NCI-H460 (cell line): ENCODE data around the gene BEX1. TPM values are rescaled to one million over a fixed set of nuclear protein-coding genes. Genes with fewer than 3 reads are reported as not detected.
"Not testable (repeated sequence)": the region's sequence is repeated elsewhere in the genome, so short reads cannot be mapped to it uniquely, and the experiment has no call there.

Source experiments
- DNase-seq: peaks from one replicate; pipeline ENCODE4 v3.0.0-alpha.2; 2016; ENCODE audit warnings: low read depth; ENCODE audit errors: extremely low read depth
- polyA plus RNA-seq: library from polyadenylated mRNA; depleted of rRNA; stranded (reverse); fragments of >200 nt; gene quantifications from 2 replicates; pipeline ENCODE4 v1.2.3, GENCODE V29; 2014; cell fraction: nucleus; rRNA removed
- total RNA-seq: library from RNA; depleted of rRNA; stranded (reverse); fragments of >200 nt; shearing (Covaris generic); gene quantifications from 2 replicates; pipeline ENCODE4 v1.2.3, GENCODE V29; 2014; rRNA removed

BEX1 gene
- not detected in 2 replicates for total RNA-seq
- polyA plus RNA-seq = not detected in 2 replicates

DNA sequence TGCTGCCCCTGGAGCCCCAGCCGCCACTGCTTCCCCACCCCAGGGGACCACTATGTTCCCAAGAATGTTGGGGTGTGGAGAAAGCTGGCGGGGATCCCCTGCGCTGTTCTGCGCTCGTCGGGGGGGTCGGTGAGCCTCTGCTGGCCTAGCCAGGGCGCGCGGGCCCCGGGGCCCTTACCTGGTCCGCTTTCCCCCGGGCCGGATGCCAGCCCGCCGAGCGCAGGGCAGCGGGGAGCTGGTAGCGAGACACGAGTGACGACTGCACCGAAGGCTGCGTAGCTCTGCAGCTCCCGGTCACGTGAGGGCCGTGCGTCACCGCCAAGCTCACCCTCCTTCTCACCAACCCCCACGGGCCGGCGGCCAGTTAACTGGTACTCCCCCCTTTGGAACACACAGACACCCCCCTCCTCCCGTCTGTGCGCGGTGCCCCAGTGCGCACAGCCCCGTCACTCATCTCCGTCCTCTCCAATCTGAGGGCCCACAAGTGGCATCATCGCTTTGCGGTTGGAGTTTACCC is at the start of gene BEX1:
BEX1 (minus strand) TSS at position 254 of the 517 bp plus-strand sequence. CDS start 897 bp downstream, outside the sequence.
- DNase-seq = no peak

DNA sequence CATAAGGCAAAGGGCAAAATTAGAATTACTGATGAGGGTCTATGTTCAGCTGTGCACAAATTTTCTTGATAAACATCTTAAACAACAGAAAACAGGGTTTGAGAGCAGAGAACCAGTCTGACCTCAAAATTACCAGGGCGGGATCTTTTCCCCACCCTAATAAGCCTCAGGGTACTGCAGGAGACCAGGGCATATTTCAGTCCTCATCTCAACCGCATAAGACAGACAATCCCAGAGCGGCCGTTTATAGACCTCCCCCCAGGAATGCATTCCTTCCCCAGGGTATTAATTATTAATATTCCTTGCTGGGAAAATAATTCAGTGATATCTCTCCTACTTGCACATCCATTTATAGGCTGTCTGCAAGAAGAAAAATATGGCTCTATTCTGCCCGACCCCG is 45.5 kb upstream of the BEX1 start:
- DNase-seq = not testable (repeated sequence)

DNA sequence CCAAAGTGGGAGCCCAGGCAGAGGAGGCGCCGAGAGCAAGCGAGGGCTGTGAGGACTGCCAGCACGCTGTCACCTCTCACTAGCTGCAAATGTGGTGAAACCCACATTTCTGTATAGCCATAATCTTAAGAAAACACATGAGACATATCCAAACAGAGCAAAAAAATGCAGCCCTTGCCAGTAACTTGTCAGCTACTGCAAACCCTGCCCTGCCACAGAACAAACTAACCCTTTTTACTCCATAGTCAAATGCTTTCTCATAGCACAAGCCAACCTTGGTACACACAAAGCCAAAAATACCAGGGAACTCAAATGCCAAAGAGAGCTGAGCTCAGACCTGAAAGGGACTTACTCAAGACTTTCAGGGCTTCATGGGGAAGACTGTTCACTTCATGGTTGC is 43.9 kb upstream of the BEX1 start:
- DNase-seq = no peak

DNA sequence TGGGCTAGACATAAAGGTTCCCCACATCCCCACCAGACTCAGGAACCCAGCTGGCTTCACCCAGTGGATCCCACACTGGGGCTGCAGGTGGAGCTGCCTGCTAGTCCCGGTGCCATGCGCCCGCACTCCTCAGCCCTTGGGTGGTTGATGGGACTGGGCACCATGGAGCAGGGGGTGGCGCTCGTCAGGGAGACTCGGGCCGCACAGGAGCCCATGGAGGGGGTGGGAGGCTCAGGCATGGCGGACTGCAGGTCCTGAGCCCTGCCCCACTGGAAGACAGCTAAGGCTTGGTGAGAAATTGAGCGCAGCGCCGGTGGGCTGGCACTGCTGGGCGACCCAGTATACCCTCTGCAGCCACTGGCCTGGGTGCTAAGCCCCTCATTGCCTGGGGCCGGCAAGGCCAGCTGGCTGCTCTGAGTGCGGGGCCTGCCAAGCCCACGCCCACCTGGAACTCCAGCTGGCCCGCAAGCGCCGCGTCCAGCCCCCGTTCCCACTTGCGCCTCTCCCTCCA is 43.3 kb upstream of the BEX1 start:
- not testable (repeated sequence) for DNase-seq

DNA sequence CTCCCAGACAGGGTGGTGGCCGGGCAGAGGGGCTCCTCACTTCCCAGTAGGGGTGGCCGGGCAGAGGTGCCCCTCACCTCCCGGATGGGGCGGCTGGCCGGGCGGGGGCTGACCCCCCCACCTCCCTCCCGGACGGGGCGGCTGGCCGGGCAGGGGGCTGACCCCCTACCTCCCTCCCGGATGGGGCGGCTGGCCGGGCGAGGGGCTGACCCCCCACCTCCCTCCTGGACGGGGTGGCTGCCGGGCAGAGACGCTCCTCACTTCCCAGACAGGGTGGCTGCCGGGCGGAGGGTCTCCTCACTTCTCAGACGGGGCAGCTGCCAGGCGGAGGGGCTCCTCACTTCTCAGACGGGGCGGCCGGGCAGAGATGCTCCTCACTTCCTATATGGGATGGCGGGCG is 40.4 kb upstream of the BEX1 start:
- DNase-seq = not testable (repeated sequence)

DNA sequence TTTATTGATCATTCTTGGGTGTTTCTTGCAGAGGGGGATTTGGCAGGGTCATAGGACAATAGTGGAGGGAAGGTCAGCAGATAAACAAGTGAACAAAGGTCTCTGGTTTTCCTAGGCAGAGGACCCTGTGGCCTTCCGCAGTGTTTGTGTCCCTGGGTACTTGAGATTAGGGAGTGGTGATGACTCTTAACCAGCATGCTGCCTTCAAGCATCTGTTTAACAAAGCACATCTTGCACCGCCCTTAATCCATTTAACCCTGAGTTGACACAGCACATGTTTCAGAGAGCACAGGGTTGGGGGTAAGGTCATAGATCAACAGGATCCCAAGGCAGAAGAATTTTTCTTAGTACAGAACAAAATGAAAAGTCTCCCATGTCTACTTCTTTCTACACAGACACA is 39.9 kb upstream of the BEX1 start:
- DNase-seq = not testable (repeated sequence)

DNA sequence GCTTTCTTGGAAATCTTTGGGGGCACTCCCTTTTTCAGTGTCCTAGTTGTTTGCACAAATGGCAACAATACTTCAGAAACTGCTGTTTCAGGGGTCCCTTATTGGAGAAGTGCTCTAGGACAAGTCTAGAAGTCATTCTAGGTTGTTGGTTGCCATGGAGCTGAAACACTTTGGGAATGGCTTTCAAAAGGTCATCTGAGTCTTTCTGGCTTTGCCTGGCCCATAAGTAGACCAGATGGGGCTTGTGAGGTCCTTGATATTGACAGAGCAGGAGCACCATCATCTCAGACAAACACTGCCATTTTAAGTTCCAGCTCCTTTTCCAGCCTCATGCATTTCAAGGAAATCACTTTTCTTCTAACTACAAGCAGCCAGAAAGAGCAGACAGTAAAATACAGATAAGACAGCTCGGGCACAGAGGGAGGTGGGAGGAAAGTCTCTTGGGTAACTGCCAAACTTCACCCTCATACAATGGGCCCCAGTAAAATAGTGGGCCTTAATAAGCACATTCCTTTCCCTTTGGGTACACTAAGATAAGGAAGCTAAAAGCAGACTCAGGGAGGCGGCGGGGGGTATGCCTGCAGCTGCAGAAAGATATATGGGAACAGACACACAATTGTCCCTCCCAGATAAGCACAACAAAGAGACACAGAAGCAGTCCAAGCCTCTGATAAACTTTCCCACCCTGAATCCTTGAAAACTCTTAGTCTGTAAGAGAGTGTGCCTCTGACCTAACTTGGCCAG is 37.5 kb upstream of the BEX1 start:
- no peak for DNase-seq

DNA sequence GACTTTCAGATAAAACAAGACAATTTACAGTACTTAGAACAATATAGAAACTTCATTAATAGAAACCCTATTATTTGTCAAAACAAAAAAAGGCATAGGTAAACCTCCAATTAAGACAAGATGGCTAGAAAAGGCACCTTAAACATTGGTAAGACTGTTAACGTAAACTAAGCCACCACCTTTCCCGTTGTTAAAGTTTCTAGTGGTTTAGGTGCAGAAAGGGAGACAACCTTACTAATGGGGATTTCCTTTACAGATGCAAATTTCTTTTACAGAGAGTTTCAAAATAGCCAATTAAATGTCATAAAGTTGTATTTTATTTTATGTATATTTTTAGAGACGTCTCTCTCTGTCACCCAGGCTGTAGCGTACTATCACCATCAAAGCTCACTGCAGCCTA is 36.5 kb upstream of the BEX1 start:
- DNase-seq = no peak

DNA sequence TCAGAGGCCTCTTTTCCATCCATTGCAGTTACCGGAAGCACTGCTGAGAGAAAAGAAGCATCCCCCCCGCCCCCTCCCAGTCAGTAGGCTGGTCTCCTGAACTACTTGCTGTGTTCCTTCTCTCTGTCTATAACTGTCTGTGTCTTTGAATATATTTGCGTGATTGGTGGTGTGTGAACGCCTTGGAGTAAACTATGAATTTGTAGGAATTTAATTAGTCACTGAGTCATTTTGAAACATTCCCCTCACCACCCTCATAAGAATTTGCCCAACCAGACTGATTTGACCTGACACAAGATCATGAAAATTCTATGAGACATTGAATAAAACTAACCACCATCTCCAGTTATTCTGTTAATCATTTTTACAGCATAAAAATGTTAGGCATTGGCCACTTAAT is 35.7 kb upstream of the BEX1 start:
- DNase-seq = no peak

DNA sequence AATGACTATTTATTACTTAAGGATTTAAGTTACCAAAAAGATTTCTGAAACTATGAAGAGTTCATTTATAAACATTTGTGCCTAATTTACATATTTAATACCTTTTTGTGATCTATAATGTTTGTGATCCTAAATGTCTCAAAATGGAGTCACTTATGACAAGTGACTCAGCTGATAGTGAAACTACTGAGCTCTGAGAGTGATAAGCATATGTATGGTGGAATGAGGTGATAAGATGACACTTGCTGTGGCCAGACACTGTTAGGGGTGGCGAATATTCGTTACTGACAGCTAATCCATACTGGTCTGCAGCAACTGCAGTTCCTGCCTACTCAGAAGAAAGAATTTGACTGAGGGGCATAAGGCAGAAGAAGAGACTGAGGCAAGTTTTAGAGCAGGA is 34.5 kb upstream of the BEX1 start:
- no peak for DNase-seq

DNA sequence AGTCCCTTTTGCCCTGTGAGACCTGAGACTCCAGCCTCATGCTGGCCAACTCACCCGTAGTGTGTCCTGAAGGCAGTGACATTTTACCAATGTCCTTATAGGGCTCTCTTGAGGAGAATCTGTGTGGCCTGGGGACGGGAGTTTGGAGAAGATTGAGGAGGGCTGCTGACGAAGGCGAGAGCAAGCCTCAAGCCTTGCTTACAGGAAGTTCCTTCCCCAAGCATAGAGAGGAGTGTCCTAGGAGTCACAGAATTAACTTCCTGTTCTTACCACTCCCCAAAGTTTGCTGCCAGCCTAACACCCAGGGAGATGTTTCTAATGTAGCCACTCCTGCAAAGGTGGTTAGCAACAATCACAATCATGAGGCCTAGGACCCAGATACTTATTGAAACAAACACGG is 29.0 kb upstream of the BEX1 start, which contains the start of gene NXF3:
NXF3 (minus strand) TSS at position 202 of the 400 bp plus-strand sequence; CDS start at position 82, 120 bp downstream.
- DNase-seq = no peak

DNA sequence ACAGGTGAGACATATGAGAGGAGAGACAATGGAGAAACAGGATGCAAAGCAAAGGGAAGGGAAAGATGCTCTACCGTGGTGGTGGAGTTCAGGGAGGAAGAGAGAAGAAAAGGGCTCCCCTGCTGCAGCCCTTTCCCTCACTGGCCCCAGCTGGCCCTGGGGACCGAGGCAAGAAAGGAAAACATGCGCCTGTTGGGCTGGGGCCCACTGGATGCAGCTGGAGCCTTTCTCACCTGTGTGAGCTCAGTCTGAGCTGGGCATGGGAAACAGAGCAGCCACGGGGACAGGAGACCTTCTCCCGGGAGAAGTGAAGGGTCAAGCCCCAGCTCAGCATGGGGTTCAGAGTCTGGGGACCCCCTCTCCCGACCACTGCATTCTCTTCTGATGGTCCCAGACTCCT is 17.1 kb upstream of the BEX1 start:
- DNase-seq = no peak

DNA sequence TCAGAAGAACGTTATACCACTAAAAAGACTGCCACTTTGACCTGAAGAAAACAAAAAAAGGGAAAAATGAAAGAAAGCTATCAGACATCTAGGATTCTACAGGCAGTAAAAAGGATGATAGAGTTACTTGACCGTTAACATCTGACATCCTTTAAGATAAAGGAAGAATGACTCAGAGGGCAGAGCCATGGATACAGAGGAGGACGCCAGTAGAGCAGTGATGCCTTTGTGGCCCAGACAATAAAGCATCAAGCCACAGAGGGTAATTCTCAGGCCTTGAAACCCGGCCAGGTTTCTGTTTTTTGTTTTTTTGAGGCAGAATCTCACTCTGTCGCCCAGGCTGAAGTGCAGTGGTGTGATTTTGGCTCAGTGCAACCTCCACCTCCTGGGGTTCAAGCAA is 9.5 kb upstream of the BEX1 start:
- no peak for DNase-seq

DNA sequence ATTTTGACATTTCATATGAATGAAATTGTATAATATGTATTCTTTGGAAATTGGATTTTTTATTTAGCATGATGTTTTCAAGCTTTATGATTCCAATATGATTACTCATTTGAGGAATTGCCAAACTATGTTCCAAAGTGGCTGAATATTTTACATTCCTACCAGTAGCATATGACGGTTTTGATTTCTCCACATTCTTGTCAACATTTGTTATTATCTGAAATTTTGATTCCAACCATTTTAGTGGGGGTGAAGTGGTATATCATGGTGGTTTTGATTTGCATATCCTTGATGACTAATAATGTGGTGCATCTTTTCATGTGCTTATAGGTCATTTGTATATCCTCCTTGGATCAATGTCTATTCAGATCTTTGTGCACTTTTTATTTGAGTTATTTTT is 2.6 kb upstream of the BEX1 start:
- DNase-seq = no peak

DNA sequence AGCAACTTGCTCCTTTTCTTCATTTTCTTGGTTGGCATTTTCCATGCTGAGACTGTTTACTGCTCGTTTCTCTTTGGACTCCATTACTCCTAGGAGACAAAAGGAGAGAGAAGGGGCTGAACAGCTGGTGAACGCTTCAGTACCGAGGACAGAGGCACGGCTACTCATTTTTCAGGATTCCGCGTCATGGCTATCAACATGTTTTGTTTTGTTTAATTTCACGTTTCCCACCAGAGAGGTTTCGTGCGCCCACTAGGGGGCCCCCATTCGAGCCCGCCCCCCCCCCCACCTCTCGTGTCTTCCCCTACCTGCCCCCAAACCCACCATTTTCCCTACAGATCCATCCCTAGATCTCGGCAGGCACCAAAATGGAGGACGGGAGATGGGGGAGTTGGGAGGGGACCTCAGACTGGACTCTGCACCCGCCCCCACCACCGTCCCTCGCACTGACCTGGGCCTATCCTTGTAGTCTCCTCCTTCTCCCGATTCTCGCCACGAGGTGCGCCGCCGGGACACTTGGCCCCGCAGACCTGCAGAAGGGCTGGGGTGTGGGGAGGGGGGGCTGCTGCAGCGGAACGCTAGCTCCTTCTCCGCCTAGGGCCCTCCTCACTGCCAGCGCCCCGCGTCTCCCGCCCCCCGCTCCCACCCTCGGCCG is 653 bp downstream of the BEX1 start:
- DNase-seq = no peak

DNA sequence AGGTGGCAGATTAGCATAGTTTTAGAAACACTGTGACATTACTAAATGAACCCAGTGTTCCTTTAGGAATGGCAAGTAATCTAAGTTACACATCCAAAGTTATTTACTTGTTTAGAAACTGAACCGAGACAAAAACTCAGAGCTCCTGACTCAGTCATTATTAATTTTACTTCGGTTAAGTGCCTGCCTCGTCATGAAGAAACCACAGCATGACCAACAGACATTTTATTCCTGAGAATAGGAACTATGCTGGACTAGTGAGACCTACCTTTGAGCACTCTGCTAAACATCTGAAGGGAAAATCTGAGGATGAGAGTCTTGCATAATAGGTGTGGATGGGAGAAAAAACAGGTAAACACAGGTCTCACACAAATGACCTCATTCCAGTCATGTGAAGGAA is 2.5 kb downstream of the BEX1 start:
- no peak for DNase-seq

DNA sequence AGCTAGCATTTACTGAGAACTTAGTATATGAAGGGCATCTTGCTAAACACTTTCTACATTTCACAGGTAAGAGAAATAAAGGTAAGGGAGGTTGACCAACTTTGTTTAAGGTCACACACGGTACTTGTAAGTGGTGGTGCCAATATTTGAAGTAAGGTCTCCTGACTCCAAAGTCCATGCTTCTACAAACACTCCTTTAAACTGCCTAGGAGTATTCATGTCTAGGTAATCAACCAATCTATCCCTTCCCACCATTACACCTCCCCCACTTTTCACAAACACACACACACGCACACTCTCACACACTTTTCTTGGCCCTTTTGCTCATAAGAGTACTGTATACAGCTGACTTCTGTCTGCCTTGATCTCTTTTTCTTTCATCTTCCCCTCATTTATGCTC is 7.1 kb downstream of the BEX1 start:
- DNase-seq = no peak

DNA sequence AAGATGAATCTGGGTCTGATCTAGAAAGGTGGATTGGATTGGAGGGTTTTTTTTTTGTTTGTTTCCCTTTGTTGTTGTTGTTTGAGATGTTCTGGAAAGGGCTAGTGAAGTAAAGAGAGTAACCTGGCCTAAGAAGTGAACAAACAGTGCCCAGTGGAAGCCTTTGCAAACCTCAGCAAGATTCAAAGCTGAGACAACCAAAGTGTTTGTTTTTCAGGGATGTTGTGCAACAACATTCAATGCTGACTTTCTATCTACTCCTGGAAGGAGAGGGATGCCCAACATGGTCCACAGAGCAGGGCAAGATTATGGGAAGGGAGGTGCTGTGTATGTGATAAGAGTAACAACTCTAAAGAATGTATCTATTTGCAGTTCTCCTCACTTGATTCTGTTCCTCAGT is 11.3 kb downstream of the BEX1 start:
- DNase-seq = no peak

DNA sequence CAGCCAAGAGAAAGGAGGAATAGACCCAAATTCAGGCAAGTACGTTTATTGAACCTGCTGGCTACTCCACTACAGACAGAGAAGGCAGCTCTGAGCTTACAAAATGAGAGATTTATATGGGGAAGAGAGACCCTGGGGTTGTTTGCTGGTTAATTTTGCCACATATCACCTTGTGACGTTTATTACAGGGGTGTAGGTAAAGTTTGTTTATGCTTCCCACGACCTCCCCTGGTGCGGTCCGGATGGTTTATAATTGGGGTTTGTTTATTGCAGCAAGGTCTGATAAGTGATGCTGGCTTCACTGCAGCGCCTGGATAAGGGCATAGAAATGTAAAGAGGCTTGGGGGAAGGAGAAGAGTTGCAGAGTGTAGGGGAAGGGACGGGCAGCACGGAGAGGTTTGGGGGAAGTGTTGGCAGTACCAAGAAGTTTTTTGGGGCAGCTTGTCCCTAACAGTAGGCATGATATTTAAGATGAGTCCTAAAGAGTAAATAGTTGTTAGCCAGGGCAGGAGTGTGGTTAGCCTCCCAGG is 12.6 kb downstream of the BEX1 start:
- no peak for DNase-seq

DNA sequence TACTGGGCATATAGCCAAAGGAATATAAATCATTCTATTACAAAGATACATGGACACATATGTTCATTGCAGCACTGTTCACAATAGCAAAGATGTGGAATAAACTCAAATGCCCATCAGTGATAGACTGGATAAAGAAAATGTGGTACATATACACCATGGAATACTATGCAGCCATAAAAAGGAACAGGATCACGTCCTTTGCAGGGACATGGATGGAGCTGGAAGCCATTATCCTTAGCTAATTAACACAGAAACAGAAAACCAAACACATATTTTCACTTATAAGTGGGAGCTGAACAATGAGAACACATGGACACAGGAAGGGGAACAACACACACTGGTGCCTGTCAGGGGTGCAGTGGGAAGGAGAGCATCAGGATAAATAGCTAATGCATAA is 30.6 kb downstream of the BEX1 start:
- DNase-seq = not testable (repeated sequence)

DNA sequence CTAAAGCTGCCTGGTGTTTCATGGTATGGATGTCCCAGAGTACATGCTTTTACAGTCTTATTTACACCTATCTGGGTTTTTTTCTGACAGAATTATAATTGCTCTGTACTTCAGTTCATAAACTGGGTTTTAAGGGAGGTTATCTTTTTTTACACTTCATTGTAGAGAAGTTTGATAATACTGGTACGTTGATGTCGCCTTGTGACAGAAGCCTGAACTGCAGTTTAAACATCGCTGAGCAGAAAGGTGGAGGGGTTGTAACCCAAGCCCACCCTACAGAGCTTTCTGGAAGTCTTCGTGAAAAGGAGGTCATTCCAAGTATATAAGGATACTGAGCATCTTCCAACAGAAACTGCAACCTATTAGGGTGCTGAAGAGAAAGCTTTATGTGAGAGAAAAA is 46.4 kb downstream of the BEX1 start:
- DNase-seq = no peak
